NCI-H2227 (cell line): ENCODE results near the gene PORCN.
"Not testable (repeated sequence)": the region's sequence is repeated elsewhere in the genome, so short reads cannot be mapped to it uniquely, and the experiment has no call there.

Experiments used
- DNase-seq: peaks from one replicate; lab custom pipeline; 2025; ENCODE audit not compliant: unreplicated experiment; lab: John Stamatoyannopoulos, UW

Gene PORCN

GRCh38 chrX:48509619-48510018, 827 bp downstream of the PORCN start:
- no peak for DNase-seq

GRCh38 chrX:48511560-48511959, 2.8 kb downstream of the PORCN start:
- peak; percentile 36 for DNase-seq

- no peak for DNase-seq
These were observed 3.7 kb downstream of the PORCN start for GRCh38 chrX:48512371-48512935.

- DNase-seq: no peak
These were observed 4.9 kb downstream of the PORCN start for GRCh38 chrX:48513670-48514069.

- no peak for DNase-seq
These were observed 5.5 kb downstream of the PORCN start for GRCh38 chrX:48514126-48514806.

- no peak for DNase-seq
These were observed 6.2 kb downstream of the PORCN start for GRCh38 chrX:48514868-48515460.

- DNase-seq: no peak
These were observed 7.0 kb downstream of the PORCN start for GRCh38 chrX:48515842-48516241.

- DNase-seq: no peak
These were observed 7.5 kb downstream of the PORCN start for GRCh38 chrX:48516285-48516684.

GRCh38 chrX:48516987-48517386, 8.2 kb downstream of the PORCN start:
- no peak for DNase-seq

GRCh38 chrX:48519481-48519880, 10.7 kb downstream of the PORCN start:
- not testable (repeated sequence) for DNase-seq

GRCh38 chrX:48520455-48520854, 11.7 kb downstream of the PORCN start:
- no peak for DNase-seq

- DNase-seq: peak; percentile 64
These were observed 12.2 kb downstream of the PORCN start for GRCh38 chrX:48520976-48521352.

GRCh38 chrX:48521353-48522243, 12.8 kb downstream of the PORCN start, which contains the start of gene EBP:
TSS of gene EBP (plus strand) at chrX:48521808. CDS start at chrX:48523772, 1,964 bp downstream.
- DNase-seq: peak; percentile 99

- DNase-seq: no peak
These were observed 13.5 kb downstream of the PORCN start for GRCh38 chrX:48522291-48522690.

GRCh38 chrX:48523682-48524081, 14.9 kb downstream of the PORCN start:
- no peak for DNase-seq

- not testable (repeated sequence) for DNase-seq
These were observed 17.1 kb downstream of the PORCN start for GRCh38 chrX:48525853-48526252.

GRCh38 chrX:48530736-48531135, 21.9 kb downstream of the PORCN start:
- no peak for DNase-seq

GRCh38 chrX:48531358-48531959, 22.7 kb downstream of the PORCN start:
- DNase-seq: no peak

- DNase-seq: no peak
These were observed 23.4 kb downstream of the PORCN start for GRCh38 chrX:48532161-48532560.

GRCh38 chrX:48533165-48533564, 24.4 kb downstream of the PORCN start:
- DNase-seq: no peak
